ENCODE data around the gene PRSS36. TPM values are rescaled to one million over a fixed set of nuclear protein-coding genes. Genes with fewer than 3 reads are reported as not detected.

Gene PRSS36
- polyA plus RNA-seq, 3 donors: 3.1 to 4.2 (median 3.4) TPM

- H3K79me2 ChIP-seq (ENCODE audit: insufficient read depth, low read length): peaks cover 91% of the 10 kb centered on the region
- no peak overlapping the region for H2AFZ ChIP-seq (ENCODE audit: insufficient read depth, low read depth, low read length, poor library complexity, severe bottlenecking)
- DNase-seq: no peak
- H3K9ac ChIP-seq (ENCODE audit: insufficient read depth, low read length, poor library complexity, severe bottlenecking): no peak overlapping the region
- peaks cover 99% of the 10 kb centered on the region for H4K20me1 ChIP-seq (ENCODE audit: insufficient read depth, low read length)
- no peaks in the 10 kb centered on the region for H3K9me3 ChIP-seq (replicated peaks in 1 of 2; ENCODE audit: control insufficient read depth in 1 of 2, insufficient read depth in 1 of 2, low read length in 2 of 2)
- no peak overlapping the region for H3K4me2 ChIP-seq (replicated peaks; ENCODE audit: extremely low read depth, low read length, poor library complexity, severe bottlenecking)
- no peaks in the 10 kb centered on the region for H3K9me3 Mint-ChIP-seq
- peaks cover 68 to 78% of the 10 kb centered on the region in 2 donors for H3K36me3 ChIP-seq (replicated peaks in 1 of 2; ENCODE audit: control insufficient read depth in 1 of 2, insufficient read depth in 2 of 2, low read length in 2 of 2)
- peaks cover 77 to 79% of the 10 kb centered on the region in 2 donors for H3K36me3 Mint-ChIP-seq
- peaks cover 58% of the 10 kb centered on the region for H3K4me1 Mint-ChIP-seq
- no peak overlapping the region for H3K4me3 ChIP-seq (replicated peaks in 1 of 3; ENCODE audit: low read depth in 2 of 3, low read length in 3 of 3)
- 91% methylated on average over 5 of the region's 14 CpGs for WGBS (ENCODE audit: insufficient coverage)
- peak overlapping the region in 1 of 2 donors; percentile 58 for H3K27ac ChIP-seq (ENCODE audit: low read depth in 1 of 2, low read length in 2 of 2)
- H3K27me3 Mint-ChIP-seq (ENCODE audit: low read depth in 3 of 3): peaks cover 0 to 1% (median 0%) of the 10 kb centered on the region in 3 donors
- H3K4me1 ChIP-seq (ENCODE audit: control insufficient read depth in 1 of 2, insufficient read depth in 2 of 2, low read length in 2 of 2): peaks cover 48 to 51% of the 10 kb centered on the region in 2 donors
- H3K27me3 ChIP-seq (ENCODE audit: control insufficient read depth in 2 of 2, insufficient read depth in 2 of 2, low read length in 2 of 2): no peaks in the 10 kb centered on the region
- no peak for TF ChIP-seq CTCF (IDR thresholded peaks at IDR 0.05)
- H3K4me3 Mint-ChIP-seq: no peak overlapping the region
- intact Hi-C loops (cut with micrococcal nuclease): loop anchor here in 1 of 2 donors (5.0 kb wide), 1 partner anchor 172 kb away; the partner anchor contains the start of gene ITGAX
- H3K27ac Mint-ChIP-seq: peak overlapping the region in 5 of 7 donors; percentile 33 to 82 (median 63)
Observed at GRCh38 chr16:31184888-31185287, 35.0 kb upstream of the PRSS36 start.

GRCh38 chr16:31183432-31184428, 33.9 kb upstream of the PRSS36 start:
- peaks cover 87% of the 10 kb centered on the region for H4K20me1 ChIP-seq (ENCODE audit: insufficient read depth, low read length)
- intact Hi-C loops (cut with micrococcal nuclease): loop anchor here in 1 of 2 donors (5.0 kb wide), 1 partner anchor 174 kb away; the partner anchor contains the start of gene ITGAX
- peaks cover 0 to 2% (median 0%) of the 10 kb centered on the region in 3 donors for H3K27me3 Mint-ChIP-seq (ENCODE audit: low read depth in 3 of 3)
- no peaks in the 10 kb centered on the region for H3K9me3 ChIP-seq (replicated peaks in 1 of 2; ENCODE audit: control insufficient read depth in 1 of 2, insufficient read depth in 1 of 2, low read length in 2 of 2)
- peaks cover 87% of the 10 kb centered on the region for H3K79me2 ChIP-seq (ENCODE audit: insufficient read depth, low read length)
- TF ChIP-seq CTCF (IDR thresholded peaks at IDR 0.05): no peak
- no peaks in the 10 kb centered on the region for H3K27me3 ChIP-seq (ENCODE audit: control insufficient read depth in 2 of 2, insufficient read depth in 2 of 2, low read length in 2 of 2)
- H3K9ac ChIP-seq (ENCODE audit: insufficient read depth, low read length, poor library complexity, severe bottlenecking): no peak overlapping the region
- peaks cover 65 to 68% of the 10 kb centered on the region in 2 donors for H3K36me3 Mint-ChIP-seq
- no peak overlapping the region for H3K4me3 ChIP-seq (replicated peaks in 1 of 3; ENCODE audit: low read depth in 2 of 3, low read length in 3 of 3)
- peaks cover 62% of the 10 kb centered on the region for H3K4me1 Mint-ChIP-seq
- no peaks in the 10 kb centered on the region for H3K9me3 Mint-ChIP-seq
- H3K4me1 ChIP-seq (ENCODE audit: control insufficient read depth in 1 of 2, insufficient read depth in 2 of 2, low read length in 2 of 2): peaks cover 55 to 59% of the 10 kb centered on the region in 2 donors
- H3K4me3 Mint-ChIP-seq: no peak overlapping the region
- H3K27ac Mint-ChIP-seq: peak overlapping the region; percentile 22 to 67 (median 30)
- peaks cover 57 to 67% of the 10 kb centered on the region in 2 donors for H3K36me3 ChIP-seq (replicated peaks in 1 of 2; ENCODE audit: control insufficient read depth in 1 of 2, insufficient read depth in 2 of 2, low read length in 2 of 2)
- peak overlapping the region in 1 of 2 donors; percentile 7 for H3K27ac ChIP-seq (ENCODE audit: low read depth in 1 of 2, low read length in 2 of 2)
- no peak overlapping the region for H2AFZ ChIP-seq (ENCODE audit: insufficient read depth, low read depth, low read length, poor library complexity, severe bottlenecking)
- no peak for DNase-seq
- no peak overlapping the region for H3K4me2 ChIP-seq (replicated peaks; ENCODE audit: extremely low read depth, low read length, poor library complexity, severe bottlenecking)
- WGBS (ENCODE audit: insufficient coverage): 94% methylated on average over 9 of the region's 10 CpGs
